Ammon's horn (tissue), 1 donor: ENCODE measurements around the gene BLOC1S5.

Source experiments
- DNase-seq: peaks from one replicate; pipeline ENCODE4 v3.0.0-alpha.2; 2016; ENCODE audit warnings: low spot score

Gene BLOC1S5, protein sequence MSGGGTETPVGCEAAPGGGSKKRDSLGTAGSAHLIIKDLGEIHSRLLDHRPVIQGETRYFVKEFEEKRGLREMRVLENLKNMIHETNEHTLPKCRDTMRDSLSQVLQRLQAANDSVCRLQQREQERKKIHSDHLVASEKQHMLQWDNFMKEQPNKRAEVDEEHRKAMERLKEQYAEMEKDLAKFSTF

DNA sequence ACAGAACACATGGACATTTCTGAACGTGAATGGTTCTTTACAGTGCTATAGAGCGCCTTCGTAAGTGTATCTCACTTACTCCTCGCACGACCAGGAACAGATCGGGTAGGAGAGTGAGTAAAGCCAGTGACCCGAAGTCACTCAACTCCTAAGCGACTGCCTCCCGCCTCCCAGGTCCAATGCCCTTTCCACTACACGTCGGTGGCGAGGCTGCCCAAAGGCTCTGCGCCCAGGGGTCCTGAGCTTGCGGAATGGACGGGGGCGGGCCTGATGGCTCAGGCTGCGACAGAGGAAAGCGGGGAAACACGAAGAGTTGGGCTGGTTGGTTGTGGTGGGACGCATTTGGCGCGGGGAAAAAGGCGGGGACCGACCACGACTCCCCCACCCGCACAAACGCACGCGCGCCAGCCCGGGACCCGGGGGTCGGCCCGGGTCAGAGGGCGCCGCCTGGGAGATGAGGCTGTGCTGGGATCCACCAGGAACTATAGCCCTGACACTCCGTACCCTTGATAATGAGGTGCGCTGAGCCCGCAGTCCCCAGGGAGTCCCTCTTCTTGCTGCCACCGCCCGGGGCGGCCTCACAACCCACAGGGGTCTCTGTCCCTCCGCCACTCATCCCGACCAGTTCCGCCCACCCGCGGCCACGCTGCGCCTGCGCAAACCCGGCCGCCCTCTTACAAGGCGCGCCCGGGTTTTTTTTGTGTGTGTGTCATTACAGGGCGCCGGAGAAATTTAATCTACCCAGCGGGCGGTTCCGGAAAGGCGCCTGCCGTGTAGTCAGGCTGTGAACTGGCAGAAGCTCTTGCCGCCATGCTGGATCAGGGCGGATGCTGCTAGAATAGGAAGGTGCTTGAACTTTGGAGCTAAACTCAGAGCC lies at the start of gene BLOC1S5:
Gene BLOC1S5, minus strand, starts transcription at position 629 of the 877 bp plus-strand sequence. Its CDS starts 13 bp downstream, at position 616.
- DNase-seq, result peak; percentile 96

DNA sequence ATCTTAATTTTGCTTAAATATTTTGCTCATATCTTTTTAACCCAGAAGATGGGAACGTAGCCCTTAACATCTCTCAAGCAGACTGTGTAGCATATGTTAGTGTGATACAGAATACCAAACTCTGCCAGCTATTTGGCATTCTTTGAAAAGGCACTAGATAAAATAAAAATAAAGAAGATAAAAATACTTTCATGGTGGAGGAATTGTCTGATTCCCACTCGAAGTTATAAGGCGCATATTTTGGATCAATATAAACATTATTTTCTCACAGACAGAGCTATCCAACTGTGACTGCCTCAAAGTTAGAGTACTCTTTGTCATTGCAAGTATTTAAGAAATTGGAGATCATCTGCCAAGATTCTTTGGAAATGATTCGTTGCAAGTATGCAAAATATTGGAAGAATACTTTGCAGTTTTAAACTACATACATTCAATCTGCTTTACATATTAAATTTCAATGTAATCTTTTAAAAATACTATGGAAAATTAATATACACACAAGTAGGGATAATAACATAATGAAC lies 49.0 kb upstream of the BLOC1S5 start:
- no peak for DNase-seq

DNA sequence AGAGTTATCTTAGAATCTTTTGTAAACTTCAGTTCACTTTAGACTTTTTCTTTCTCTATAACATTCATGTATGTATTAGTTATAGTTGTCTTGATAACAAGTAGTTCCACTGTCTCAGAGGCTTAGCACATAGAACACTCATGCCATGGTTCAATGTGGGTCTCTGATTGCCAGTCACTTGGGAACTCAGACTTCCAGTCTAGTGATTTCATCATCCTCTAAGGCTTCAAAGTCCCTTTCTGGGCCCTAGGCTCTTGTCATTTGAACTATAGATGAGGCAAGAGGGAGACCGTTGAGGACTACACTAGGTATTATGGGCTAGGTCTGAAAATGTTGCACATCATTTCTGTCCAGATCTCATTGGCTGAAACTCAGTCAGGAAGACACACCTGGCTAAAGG lies 46.5 kb upstream of the BLOC1S5 start:
- no peak for DNase-seq

DNA sequence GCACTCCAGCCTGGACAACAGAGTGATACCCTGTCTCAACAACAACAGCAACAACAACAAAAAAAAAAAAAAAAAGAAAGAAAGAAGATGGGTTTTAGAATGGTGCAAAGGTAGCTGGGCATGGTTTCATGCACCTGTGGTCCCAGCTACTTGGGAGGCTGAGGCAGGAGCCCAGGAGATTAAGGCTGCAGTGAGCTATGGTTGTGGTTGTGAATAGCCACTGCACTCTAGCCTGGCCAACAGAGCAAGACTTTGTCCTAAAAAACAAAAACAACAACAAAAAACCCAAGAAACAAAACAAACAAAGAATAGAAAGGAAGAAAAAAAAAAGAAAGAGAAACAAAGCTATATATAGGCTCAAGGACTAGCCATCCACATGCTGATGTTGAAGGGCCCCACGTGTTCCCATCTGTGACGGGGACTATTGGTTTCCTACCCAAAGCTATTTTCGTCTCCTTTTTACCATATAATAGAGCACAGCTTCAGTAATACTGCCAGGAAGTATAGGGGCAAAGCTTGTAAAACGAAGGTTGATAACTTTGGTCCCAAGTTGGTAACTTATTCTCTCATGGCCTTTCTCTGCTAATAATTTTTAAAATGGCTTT lies 46.0 kb upstream of the BLOC1S5 start:
- no peak for DNase-seq

DNA sequence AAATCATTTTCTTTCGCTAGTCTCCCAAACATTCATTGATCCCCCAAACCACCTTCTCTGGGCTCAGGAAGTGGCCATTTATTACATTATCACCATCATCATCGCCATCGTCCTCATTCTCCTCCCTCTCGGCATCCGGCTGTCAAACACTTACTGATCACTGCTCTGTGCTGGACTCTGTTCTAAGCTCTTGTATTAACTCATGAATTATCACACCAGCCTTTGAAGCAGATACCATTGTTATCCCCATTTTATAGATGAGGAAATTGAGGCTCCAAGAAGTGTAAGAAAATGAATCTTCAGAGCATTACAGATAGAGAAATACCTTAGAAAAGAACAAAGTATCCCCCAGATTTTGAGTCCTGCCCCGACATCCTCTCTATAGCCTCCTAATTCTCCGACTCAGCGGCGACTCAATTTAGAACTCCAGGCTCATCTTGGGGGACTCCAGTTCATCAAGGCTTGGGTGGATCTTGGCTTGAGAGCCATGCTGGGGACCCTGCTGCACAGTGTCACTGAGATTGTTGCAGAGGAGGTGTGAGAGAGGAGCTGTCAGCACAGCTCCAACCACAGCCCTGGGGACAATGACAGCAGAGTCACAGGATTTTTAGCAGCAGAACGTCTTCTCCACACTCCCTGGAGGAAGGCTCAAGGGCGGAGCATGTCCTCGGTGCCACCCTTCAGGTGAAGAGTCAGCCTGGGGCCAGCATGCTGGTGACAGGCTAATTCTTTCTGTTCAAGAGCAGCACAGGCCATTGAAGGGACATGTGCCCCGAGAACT lies 44.8 kb upstream of the BLOC1S5 start:
- no peak for DNase-seq

DNA sequence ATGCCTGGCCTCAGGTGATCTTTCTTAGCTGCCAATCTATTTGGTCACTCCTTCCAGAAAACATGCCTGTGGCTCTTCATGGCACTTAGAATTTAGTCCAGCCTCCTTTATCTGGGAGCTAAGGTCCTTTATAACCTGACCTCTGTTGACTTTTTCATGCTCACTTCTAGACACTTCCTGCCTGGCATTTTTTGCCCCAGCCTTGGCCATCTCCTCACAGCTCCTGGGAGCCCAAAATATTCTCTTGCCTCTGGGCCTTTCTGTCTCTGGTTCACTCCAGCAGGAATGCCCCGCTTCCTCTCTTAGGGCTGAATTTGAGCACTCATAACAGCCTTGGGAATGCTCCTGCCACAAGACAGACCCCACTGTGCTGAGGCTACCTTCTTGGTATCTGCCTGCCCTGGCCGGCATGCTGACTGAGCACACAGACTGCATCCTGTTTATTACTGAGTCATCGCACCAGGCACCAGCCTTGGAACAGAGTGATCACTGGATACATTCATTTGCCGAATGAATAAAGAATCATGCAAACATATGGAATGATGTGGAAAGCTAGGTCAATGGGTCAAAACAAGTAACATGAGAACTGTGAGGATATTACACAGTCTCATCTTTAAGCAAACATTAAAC lies 44.0 kb upstream of the BLOC1S5 start:
- DNase-seq, result peak; percentile 25

DNA sequence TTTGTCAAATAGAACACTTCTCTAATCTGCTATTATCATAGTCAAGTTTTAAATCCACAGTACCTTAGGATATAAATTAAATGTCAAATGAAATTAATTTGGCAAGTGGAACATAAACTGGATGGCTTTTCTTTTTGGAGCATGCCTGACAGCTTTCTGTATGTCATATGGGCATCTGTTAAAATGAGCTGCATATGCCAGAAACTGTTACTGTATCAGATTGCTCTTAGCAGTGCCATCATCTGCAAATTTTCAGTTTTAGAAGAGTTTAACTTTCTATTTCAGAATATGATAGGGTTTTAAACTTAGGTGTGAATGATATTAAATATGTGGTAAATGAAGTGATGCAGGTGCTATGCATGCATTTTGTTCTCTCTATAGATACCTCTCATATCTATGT lies 41.6 kb upstream of the BLOC1S5 start:
- no peak for DNase-seq

DNA sequence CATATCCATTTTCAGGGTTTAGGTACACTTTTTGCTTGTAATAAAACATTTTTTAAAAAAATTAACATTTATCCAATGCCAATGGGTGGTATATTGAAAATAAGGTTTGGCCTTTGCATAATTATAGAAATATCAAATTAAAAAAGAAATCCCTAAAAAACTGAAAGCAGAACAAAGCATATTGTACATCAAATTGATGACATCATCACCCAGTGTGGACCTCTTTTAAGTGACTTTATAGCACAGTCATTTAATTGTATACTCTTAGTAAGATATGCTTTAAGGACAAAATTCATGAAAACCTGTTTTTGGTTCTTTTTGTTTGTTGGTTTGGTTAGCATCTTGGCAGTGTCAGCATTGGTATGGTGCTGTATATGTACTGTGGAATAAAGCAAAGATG lies 39.5 kb upstream of the BLOC1S5 start:
- DNase-seq, result no peak

DNA sequence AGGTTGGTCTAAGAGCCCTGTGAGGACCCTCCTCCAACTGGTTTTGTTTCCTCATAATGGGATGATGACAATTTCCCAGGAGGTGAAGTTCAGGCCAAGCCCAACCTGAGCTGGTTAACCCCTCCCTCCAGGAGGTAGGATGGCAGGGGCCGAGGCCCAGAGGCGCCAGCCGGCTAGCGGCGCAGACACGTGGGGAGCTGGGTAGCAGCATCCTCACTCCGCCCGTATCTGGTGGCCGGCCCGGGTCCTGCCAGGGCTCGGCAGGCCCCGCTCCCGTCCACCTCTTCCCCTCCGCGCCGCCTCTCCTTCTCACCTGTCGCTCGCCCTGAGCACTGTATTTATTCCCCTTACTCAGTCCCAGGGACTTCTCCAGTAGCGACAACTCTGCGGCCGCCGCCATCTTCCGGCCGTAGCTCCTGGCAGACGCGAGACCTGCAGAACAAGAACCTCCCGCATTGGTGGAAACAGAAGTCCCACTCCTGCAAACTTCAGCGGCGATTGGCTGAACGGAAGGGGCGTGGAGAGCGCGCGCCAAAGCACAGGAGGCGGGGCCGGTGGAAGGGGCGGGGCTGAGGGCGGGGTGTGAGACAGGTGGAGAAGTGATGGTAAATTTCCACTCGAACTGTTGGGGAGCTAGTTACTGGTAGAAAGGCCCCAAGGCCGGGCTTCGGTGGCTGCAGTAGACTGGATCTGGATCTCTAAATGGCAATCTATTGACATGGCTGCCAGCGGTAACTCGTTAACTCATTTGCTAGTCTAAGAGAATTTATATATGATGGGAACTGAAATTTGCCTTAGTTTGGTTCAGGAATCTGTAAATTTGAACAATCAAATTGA lies 38.2 kb upstream of the BLOC1S5 start, which contains the start of gene EEF1E1:
Gene EEF1E1, minus strand, starts transcription at position 427 of the 837 bp plus-strand sequence. Its CDS starts 27 bp downstream, at position 400.
- peak; percentile 98 for DNase-seq

DNA sequence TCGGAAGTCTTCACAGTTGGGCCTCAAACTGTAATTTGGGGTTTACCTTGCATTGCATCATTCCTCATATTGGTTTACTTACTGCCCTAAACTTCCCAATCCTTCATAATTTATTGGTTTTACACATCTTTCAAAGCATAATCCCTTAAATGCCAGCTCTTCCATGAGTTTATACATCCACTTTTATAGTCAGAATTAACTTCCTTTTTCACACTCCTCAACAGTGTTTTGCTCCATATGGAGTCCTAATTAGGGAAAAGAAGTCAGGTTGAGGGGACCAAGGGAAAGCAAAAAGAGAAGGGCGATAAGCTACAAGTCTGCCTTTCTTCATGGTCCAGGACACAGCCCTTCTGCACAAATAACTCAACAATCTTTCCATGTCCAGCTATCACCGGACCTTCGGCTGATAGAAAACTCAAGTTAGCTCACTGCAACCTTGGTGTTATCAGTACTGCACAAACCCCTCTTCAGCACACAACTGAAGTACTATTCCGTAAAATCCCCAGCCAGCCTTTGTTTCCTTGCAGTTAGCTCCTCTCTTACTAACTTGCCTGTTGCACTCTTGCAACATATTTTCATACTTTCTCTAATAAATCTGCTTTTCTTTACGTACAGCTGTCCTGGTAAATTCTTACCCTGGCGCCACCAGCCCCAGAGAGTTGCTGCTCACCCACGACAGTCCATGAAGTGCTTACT lies 36.1 kb upstream of the BLOC1S5 start:
- DNase-seq, result no peak

DNA sequence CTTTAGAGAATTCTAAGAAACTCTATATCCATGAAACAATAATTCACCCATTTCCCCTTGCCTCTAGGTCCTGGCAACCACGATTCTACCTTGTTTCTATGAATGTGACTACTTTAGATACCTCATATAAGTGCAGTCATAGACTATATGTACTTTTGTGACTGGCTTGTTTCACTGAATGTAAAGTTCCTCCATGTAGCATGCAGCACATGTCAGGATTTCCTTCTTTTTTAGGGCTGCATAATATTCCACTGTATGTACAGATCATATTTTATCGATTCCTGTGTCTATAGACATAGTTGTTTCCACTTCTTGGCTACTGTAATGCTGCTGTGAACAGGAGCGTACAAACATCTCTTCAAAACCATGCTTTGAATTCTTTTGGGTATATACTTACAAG lies 26.5 kb upstream of the BLOC1S5 start:
- no peak for DNase-seq

DNA sequence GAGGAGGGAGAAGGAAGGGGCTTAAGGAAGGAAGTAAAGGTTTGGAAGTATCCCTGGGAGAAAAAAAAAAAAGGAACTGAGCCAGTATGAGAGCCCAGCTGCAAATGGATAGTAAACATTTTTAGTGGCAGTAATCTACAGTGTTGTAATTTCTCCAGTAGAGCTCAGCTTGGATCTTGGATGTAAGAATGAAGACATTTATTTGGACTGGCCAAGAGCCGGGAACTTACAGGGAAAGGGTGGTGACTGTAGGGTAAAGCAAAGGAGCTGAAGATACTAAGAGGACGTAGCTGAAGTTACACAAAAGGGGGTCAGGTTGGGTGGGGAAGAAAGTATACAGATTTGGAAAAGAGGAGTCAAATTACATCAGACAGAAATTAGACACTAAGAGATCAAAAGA lies 24.7 kb upstream of the BLOC1S5 start:
- no peak for DNase-seq

DNA sequence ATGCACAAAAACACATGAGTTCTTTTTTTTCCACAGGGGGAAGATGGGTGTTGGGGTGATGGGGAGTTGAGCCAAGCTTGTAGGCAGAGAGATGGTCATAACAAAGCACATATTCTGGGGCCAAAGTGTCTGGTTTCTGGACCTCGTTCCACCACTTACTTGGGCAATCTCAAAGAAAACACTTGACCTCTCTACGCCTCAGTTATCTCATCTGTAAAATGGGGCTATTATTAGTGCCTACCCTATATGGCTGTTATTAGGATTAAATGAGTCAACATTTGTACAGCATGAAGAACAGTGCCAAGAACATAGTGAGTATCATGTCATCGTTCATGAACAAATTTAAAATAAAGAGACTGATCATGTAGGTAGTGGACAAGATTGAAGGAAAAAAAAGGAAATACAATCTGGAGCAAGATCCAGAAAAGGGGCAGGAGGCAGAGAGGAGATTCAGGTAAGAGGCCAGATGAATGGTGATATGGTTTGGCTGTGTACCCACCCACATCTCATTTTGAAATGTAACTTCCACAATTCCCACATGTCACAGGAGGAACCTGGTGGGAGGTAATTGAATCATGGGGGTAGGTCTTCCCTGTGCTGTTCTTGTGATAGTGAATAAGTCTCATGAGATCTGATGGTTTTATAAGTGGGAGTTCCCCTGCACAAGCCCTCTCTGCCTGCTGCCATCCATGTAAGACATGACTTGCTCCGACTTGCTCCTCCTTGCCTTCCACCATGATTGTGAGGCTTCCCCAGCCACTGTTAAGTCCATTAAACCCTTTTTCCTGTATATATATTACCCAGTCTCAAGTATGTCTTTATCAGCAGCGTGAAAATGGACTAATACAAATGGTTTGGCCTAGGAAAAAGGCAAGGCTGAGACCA lies 23.9 kb upstream of the BLOC1S5 start:
- DNase-seq, result no peak

DNA sequence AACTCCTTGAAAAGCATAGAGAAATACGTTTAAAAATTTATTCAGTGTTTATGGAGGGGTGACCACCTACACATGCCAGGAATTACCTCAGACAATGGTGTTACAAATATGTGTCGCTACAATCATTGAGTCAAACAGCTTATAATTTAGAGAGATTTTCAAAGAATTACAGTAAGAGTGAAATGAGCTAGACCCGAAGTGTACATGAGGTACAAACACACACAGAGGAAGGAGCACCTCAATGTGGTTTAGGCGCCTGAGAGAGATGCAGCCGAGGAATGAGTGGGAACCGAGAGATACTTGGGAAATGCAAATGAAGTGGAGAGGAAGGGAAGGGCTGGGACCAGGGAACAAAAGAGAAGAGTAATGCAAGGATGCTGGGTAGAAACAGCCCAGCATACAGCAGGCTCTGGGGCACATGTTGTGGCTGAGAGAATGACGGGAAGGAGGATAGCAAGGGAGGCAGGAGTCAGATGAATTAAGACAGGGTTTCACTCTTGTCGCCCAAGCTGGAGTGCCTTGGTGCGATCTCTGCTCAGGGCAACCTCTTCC lies 22.6 kb upstream of the BLOC1S5 start:
- DNase-seq, result no peak

DNA sequence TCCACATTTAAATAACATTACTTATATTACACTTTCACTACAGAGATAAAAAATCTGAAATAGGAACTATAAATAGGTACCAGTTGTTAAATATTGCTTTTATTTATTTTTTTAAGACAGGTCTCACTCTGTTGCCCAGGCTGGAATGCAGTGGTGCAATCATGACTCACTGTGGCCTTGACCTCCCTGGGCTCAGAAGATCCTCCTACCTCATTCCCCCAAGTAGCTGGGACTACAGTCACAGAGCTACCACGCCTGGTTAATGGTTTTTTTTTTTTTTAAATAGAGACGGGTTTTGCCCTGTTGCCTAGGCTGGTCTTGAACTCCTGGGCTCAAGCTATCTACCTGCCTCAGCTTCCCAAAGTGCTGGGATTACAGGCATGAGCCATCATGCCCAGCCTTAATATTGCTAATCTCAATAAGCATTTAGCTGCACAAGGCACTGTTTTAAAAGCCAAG lies 20.9 kb upstream of the BLOC1S5 start:
- no peak for DNase-seq

DNA sequence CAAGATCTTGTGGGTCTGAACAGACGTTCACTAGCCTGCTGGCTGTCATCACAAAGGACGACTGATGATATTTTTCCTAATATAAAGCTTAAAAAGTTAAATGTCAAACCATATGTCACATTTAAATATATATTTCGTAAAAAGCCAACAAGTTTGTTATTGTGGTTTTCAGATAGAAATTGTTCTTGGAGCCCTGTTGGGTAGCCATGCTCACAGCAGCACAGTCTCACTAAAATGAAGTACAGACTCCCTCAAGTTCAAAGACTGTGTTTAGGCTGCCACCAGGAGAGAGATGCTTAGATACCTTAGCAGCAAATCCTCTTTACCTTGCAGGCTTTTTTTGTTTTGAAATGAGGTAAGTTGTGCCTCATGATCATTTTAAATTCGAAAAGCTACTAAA lies 20.4 kb upstream of the BLOC1S5 start:
- DNase-seq, result no peak

DNA sequence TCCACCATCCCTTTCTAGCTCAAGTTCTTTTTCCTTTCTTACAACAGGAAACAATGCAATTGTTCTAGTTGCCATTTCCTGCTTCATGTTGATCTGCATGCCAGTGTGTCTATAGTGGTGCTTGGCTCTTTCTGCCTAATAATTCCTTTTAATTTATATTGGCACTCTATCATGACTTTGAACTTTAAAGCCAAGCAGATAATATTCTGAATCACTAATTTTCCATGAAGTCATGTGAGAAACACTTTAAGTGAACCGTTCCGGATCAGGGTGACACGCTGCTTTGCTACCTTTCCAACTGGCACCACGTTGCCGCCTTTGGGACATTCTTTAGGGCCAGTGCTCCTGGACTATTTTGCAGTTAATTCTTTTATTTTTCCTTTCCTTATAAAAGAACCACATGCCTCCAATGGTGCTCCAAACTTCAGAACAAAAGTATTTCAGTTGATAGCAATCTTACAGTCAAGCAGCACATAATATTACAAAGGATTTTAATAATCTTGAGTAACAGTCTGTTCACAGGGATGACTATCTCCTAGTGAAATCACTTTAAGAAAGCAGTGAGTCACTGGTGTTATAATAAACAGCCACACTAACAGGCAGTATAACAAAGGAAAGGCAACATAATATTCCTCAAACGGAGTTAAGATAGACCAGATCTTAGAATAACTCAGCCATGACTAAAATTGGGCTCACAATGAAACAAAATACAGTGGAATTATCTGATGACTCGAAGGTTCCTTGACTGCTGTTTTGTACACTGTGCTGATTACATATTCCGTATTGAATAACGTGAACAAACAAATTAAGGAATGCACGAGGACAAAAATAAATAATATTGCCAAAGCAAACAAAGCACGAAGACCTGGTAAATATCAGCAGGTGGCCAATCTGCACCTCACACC lies 19.0 kb upstream of the BLOC1S5 start:
- DNase-seq, result no peak
